Activated CD8-positive, alpha-beta T cell treated with anti-CD3 and anti-CD28 coated beads for 36 hours (primary cell): ENCODE results near the gene CTSC. TPM values are rescaled to one million over a fixed set of nuclear protein-coding genes. Genes with fewer than 3 reads are reported as not detected.

Experiments
- ATAC-seq: fragments of 200-7000 bp; cut with Tn5 transposase; one replicate; pipeline ENCODE4 v1.10.0; 2021; ENCODE audit warnings: mild to moderate bottlenecking, moderate library complexity
- CTCF ChIA-PET: fragments of 350-600 bp; sonication (Branson Sonifier 250); formaldehyde crosslinking; loops from one replicate; lab custom pipeline; 2021; ENCODE audit warnings: antibody characterized with exemption; lab: Charles Lee
- POLR2A ChIA-PET: fragments of 350-600 bp; sonication (Branson Sonifier 250); formaldehyde crosslinking; loops from one replicate; lab custom pipeline; 2021; ENCODE audit warnings: antibody characterized with exemption; lab: Charles Lee
- DNase-seq: peaks from one replicate; pipeline ENCODE4 v3.0.0-alpha.2; 2020
- H3K27ac Mint-ChIP-seq: one replicate; pipeline ENCODE4 v1.8.0; 2021; ENCODE audit warnings: mild to moderate bottlenecking, mixed read lengths
- H3K27me3 Mint-ChIP-seq: one replicate; pipeline ENCODE4 v1.8.0; 2021; ENCODE audit warnings: mixed read lengths
- H3K36me3 Mint-ChIP-seq: one replicate; pipeline ENCODE4 v1.8.0; 2021; ENCODE audit warnings: low read depth, mixed read lengths
- H3K4me1 Mint-ChIP-seq: one replicate; pipeline ENCODE4 v1.8.0; 2021; ENCODE audit warnings: low read depth, mixed read lengths
- H3K4me3 Mint-ChIP-seq: one replicate; pipeline ENCODE4 v1.8.0; 2021; ENCODE audit warnings: mild to moderate bottlenecking, moderate library complexity, mixed read lengths
- H3K9me3 Mint-ChIP-seq: one replicate; pipeline ENCODE4 v1.8.0; 2021; ENCODE audit warnings: mixed read lengths
- CTCF ChIP-seq: fragments of 200-600 bp; IDR thresholded peaks from one replicate; pipeline ENCODE4 v1.8.0; 2022; ENCODE audit warnings: antibody characterized with exemption, mild to moderate bottlenecking
- intact Hi-C: fragments of 100-400 bp; cut with micrococcal nuclease; formaldehyde crosslinking; loops from one replicate; pipeline ENCODE4 v1.10.0; 2022
- total RNA-seq, 2 experiments: library from RNA; stranded (reverse); gene quantifications; one replicate each; pipeline ENCODE4 v1.2.3, GENCODE V29; 2021

The CTSC gene
- total RNA-seq, 2 experiments from 2014 or later, result 59.8 to 70.0 TPM

- Mint-ChIP-seq H3K4me3 (no peak overlapping the region), H3K4me1 (no peaks in the 10 kb centered on the region)
- CTCF ChIA-PET, result no interaction called here
Observed at GRCh38 chr11:88275636-88276035, 61.9 kb downstream of the CTSC start.

GRCh38 chr11:88266919-88267318, 70.6 kb downstream of the CTSC start:
- no peak overlapping the region for H3K27ac Mint-ChIP-seq
- H3K27me3 Mint-ChIP-seq, result no peaks in the 10 kb centered on the region
- peaks cover 4% of the 10 kb centered on the region for H3K9me3 Mint-ChIP-seq
- no peak for ATAC-seq
- no peak for DNase-seq
- ChIA-PET CTCF (interaction anchor here (1.4 kb wide), 1 partner anchor 12 kb away, joined by 3 read pairs; no protein-coding TSS in a partner anchor), POLR2A (no interaction called here)
- TF ChIP-seq CTCF, result no peak
- intact Hi-C loops, result no loop called here
- no peaks in the 10 kb centered on the region for H3K4me1 Mint-ChIP-seq
- no peak overlapping the region for H3K4me3 Mint-ChIP-seq
- peaks cover 46% of the 10 kb centered on the region for H3K36me3 Mint-ChIP-seq

More at GRCh38 chr11:88275636-88276035, 61.9 kb downstream of the CTSC start:
- no peak overlapping the region for H3K27ac Mint-ChIP-seq
- intact Hi-C loops, result no loop called here
- TF ChIP-seq CTCF, result no peak
- no peaks in the 10 kb centered on the region for H3K27me3 Mint-ChIP-seq
- DNase-seq (no peak), ATAC-seq (no peak)
- POLR2A ChIA-PET, result no interaction called here
- H3K36me3 Mint-ChIP-seq, result peaks cover 8% of the 10 kb centered on the region
- peaks cover 3% of the 10 kb centered on the region for H3K9me3 Mint-ChIP-seq

- Mint-ChIP-seq H3K36me3 (peaks cover 49% of the 10 kb centered on the region), H3K4me1 (no peaks in the 10 kb centered on the region), H3K9me3 (peaks cover 7% of the 10 kb centered on the region), H3K27ac (no peak overlapping the region), H3K4me3 (no peak overlapping the region), H3K27me3 (no peaks in the 10 kb centered on the region)
- ATAC-seq (no peak), DNase-seq (no peak)
- no peak for TF ChIP-seq CTCF
- ChIA-PET POLR2A (no interaction called here), CTCF (interaction anchor here (1.4 kb wide), 1 partner anchor 11 kb away, joined by 3 read pairs; no protein-coding TSS in a partner anchor)
- intact Hi-C loops, result no loop called here
Observed at GRCh38 chr11:88266157-88266556, 71.4 kb downstream of the CTSC start.

- H3K36me3 Mint-ChIP-seq, result peaks cover 34% of the 10 kb centered on the region
- DNase-seq, result no peak
- no peak overlapping the region for H3K27ac Mint-ChIP-seq
- no peak for ATAC-seq
- H3K4me1 Mint-ChIP-seq, result no peaks in the 10 kb centered on the region
- ChIA-PET CTCF (interaction anchor here (0.8 to 1.6 kb wide), 2 partner anchors 129 to 225 kb away, joined by 3 to 4 read pairs; no protein-coding TSS in a partner anchor), POLR2A (no interaction called here)
- intact Hi-C loops, result no loop called here
- no peak for TF ChIP-seq CTCF
- peaks cover 51% of the 10 kb centered on the region for H3K9me3 Mint-ChIP-seq
- no peaks in the 10 kb centered on the region for H3K27me3 Mint-ChIP-seq
- no peak overlapping the region for H3K4me3 Mint-ChIP-seq
Observed at GRCh38 chr11:88259431-88259830, 78.1 kb downstream of the CTSC start.

GRCh38 chr11:88252208-88252607, 85.3 kb downstream of the CTSC start:
- ChIA-PET POLR2A (no interaction called here), CTCF (no interaction called here)
- H3K9me3 Mint-ChIP-seq, result peaks cover 11% of the 10 kb centered on the region
- no peak overlapping the region for H3K27ac Mint-ChIP-seq
- TF ChIP-seq CTCF, result no peak
- no peaks in the 10 kb centered on the region for H3K27me3 Mint-ChIP-seq
- DNase-seq (no peak), ATAC-seq (no peak)
- peaks cover 4% of the 10 kb centered on the region for H3K36me3 Mint-ChIP-seq
- intact Hi-C loops, result no loop called here
- H3K4me1 Mint-ChIP-seq, result no peaks in the 10 kb centered on the region
- no peak overlapping the region for H3K4me3 Mint-ChIP-seq
